ENCODE measurements around the gene CTNNA3. TPM values are rescaled to one million over a fixed set of nuclear protein-coding genes. Genes with fewer than 3 reads are reported as not detected.

Gene CTNNA3
- total RNA-seq, 1 experiment from 2014 or later, result not detected

GRCh38 chr10:66238343-66238742 lies 1457.7 kb downstream of the CTNNA3 start:
- no peaks in the 10 kb centered on the region for H3K36me3 Mint-ChIP-seq (ENCODE audit: insufficient read depth, unreplicated experiment)
- no peak for TF ChIP-seq CTCF (IDR thresholded peaks at IDR 0.05; ENCODE audit: unreplicated experiment)
- CTCF ChIA-PET, result no interaction called here
- H3K4me3 Mint-ChIP-seq (ENCODE audit: low read depth, unreplicated experiment), result no peak overlapping the region
- intact Hi-C loops (cut with micrococcal nuclease; ENCODE audit: unreplicated experiment), result no loop called here
- no peak overlapping the region for H3K27ac Mint-ChIP-seq (ENCODE audit: unreplicated experiment)
- no peak for DNase-seq
- BruUV-seq (replicated peaks), result no TSS peak
- no peaks in the 10 kb centered on the region for H3K27me3 Mint-ChIP-seq (ENCODE audit: unreplicated experiment)
- no peaks in the 10 kb centered on the region for H3K4me1 Mint-ChIP-seq (ENCODE audit: low read depth, unreplicated experiment)
- H3K9me3 Mint-ChIP-seq (ENCODE audit: low read depth, unreplicated experiment), result peaks cover 2% of the 10 kb centered on the region

GRCh38 chr10:66234872-66235271 lies 1461.1 kb downstream of the CTNNA3 start:
- Mint-ChIP-seq H3K4me3 (ENCODE audit: low read depth, unreplicated experiment) (no peak overlapping the region), H3K36me3 (ENCODE audit: insufficient read depth, unreplicated experiment) (no peaks in the 10 kb centered on the region), H3K9me3 (ENCODE audit: low read depth, unreplicated experiment) (no peaks in the 10 kb centered on the region), H3K27ac (ENCODE audit: unreplicated experiment) (no peak overlapping the region), H3K27me3 (ENCODE audit: unreplicated experiment) (no peaks in the 10 kb centered on the region), H3K4me1 (ENCODE audit: low read depth, unreplicated experiment) (no peaks in the 10 kb centered on the region)
- CTCF ChIA-PET, result no interaction called here
- no peak for TF ChIP-seq CTCF (IDR thresholded peaks at IDR 0.05; ENCODE audit: unreplicated experiment)
- no TSS peak for BruUV-seq (replicated peaks)
- intact Hi-C loops (cut with micrococcal nuclease; ENCODE audit: unreplicated experiment), result no loop called here
- DNase-seq, result no peak

- DNase-seq, result no peak
- Mint-ChIP-seq H3K4me3 (ENCODE audit: low read depth, unreplicated experiment) (no peak overlapping the region), H3K9me3 (ENCODE audit: low read depth, unreplicated experiment) (peaks cover 5% of the 10 kb centered on the region), H3K4me1 (ENCODE audit: low read depth, unreplicated experiment) (no peaks in the 10 kb centered on the region), H3K27me3 (ENCODE audit: unreplicated experiment) (no peaks in the 10 kb centered on the region), H3K36me3 (ENCODE audit: insufficient read depth, unreplicated experiment) (no peaks in the 10 kb centered on the region), H3K27ac (ENCODE audit: unreplicated experiment) (no peak overlapping the region)
- no TSS peak for BruUV-seq (replicated peaks)
- no peak for TF ChIP-seq CTCF (IDR thresholded peaks at IDR 0.05; ENCODE audit: unreplicated experiment)
- intact Hi-C loops (cut with micrococcal nuclease; ENCODE audit: unreplicated experiment), result no loop called here
- CTCF ChIA-PET, result no interaction called here
Observed at GRCh38 chr10:66228887-66229286, 1467.1 kb downstream of the CTNNA3 start.

- DNase-seq, result no peak
- H3K27ac Mint-ChIP-seq (ENCODE audit: unreplicated experiment), result no peak overlapping the region
Observed at GRCh38 chr10:66223656-66224055, 1472.3 kb downstream of the CTNNA3 start.

More at GRCh38 chr10:66223656-66224055, 1472.3 kb downstream of the CTNNA3 start:
- H3K4me1 Mint-ChIP-seq (ENCODE audit: low read depth, unreplicated experiment), result no peaks in the 10 kb centered on the region
- H3K9me3 Mint-ChIP-seq (ENCODE audit: low read depth, unreplicated experiment), result peaks cover 5% of the 10 kb centered on the region
- no peak for TF ChIP-seq CTCF (IDR thresholded peaks at IDR 0.05; ENCODE audit: unreplicated experiment)
- no peaks in the 10 kb centered on the region for H3K27me3 Mint-ChIP-seq (ENCODE audit: unreplicated experiment)
- BruUV-seq (replicated peaks), result no TSS peak
- intact Hi-C loops (cut with micrococcal nuclease; ENCODE audit: unreplicated experiment), result no loop called here
- H3K36me3 Mint-ChIP-seq (ENCODE audit: insufficient read depth, unreplicated experiment), result no peaks in the 10 kb centered on the region
- CTCF ChIA-PET, result no interaction called here
- no peak overlapping the region for H3K4me3 Mint-ChIP-seq (ENCODE audit: low read depth, unreplicated experiment)
